RWPE2 (cell line): ENCODE data around the gene CDK8.

Experiments used
- ATAC-seq: fragments of 200-7000 bp; cut with Tn5 transposase; 3 replicates; pipeline ENCODE4 v1.9.1; 2021; ENCODE audit warnings: low read depth
- DNase-seq: peaks from one replicate; pipeline ENCODE4 v3.0.0-alpha.2; 2020; ENCODE audit warnings: low spot score
- H3K27ac ChIP-seq: fragments of 450-650 bp; 2 replicates; pipeline ENCODE4 v1.5.1; 2017; ENCODE audit warnings: mild to moderate bottlenecking; ENCODE audit not compliant: poor library complexity, severe bottlenecking
- H3K27me3 ChIP-seq: fragments of 250-450 bp; sonication (Bioruptor Pico); 2 replicates; pipeline ENCODE4 v1.5.1; 2021; ENCODE audit warnings: mild to moderate bottlenecking, moderate library complexity; ENCODE audit not compliant: insufficient read depth, poor library complexity, severe bottlenecking
- H3K36me3 ChIP-seq: fragments of 250-450 bp; sonication (Bioruptor Pico); 2 replicates; pipeline ENCODE4 v1.5.1; 2020; ENCODE audit warnings: low read depth, mild to moderate bottlenecking, moderate library complexity
- H3K4me1 ChIP-seq: fragments of 250-450 bp; sonication (Bioruptor Pico); 2 replicates; pipeline ENCODE4 v1.5.1; 2021; ENCODE audit warnings: mild to moderate bottlenecking, moderate library complexity; ENCODE audit not compliant: insufficient read depth, poor library complexity, severe bottlenecking
- H3K4me3 ChIP-seq: fragments of 250-450 bp; sonication (Bioruptor Pico); 2 replicates; pipeline ENCODE4 v1.5.1; 2021; ENCODE audit warnings: mild to moderate bottlenecking, moderate library complexity; ENCODE audit not compliant: severe bottlenecking
- H3K9me3 ChIP-seq: fragments of 250-450 bp; sonication (Bioruptor Pico); 2 replicates; pipeline ENCODE4 v1.5.1; 2021; ENCODE audit warnings: mild to moderate bottlenecking, moderate library complexity; ENCODE audit not compliant: severe bottlenecking
- TF ChIP-seq, protein P1 (sequence below): fragments of 450-650 bp; IDR thresholded peaks from one replicate; pipeline ENCODE4 v1.5.1; 2017; ENCODE audit warnings: mild to moderate bottlenecking, moderate library complexity; ENCODE audit not compliant: poor library complexity, severe bottlenecking

CDK8 gene

GRCh38 chr13:26386026-26386425 lies 132.1 kb downstream of the CDK8 start:
- no peaks in the 10 kb centered on the region for H3K27me3 ChIP-seq
- no peak for ATAC-seq

GRCh38 chr13:26390203-26390602 lies 136.3 kb downstream of the CDK8 start:
- Histone ChIP-seq H3K4me1 (no peaks in the 10 kb centered on the region), H3K27ac (no peak overlapping the region), H3K4me3 (no peak overlapping the region), H3K36me3 (peaks cover 6% of the 10 kb centered on the region; the same call in 1 of the 2 replicates), H3K9me3 (no peaks in the 10 kb centered on the region), H3K27me3 (no peaks in the 10 kb centered on the region)
- no peak for ATAC-seq
- DNase-seq, result no peak
- TF ChIP-seq, protein P1, sequence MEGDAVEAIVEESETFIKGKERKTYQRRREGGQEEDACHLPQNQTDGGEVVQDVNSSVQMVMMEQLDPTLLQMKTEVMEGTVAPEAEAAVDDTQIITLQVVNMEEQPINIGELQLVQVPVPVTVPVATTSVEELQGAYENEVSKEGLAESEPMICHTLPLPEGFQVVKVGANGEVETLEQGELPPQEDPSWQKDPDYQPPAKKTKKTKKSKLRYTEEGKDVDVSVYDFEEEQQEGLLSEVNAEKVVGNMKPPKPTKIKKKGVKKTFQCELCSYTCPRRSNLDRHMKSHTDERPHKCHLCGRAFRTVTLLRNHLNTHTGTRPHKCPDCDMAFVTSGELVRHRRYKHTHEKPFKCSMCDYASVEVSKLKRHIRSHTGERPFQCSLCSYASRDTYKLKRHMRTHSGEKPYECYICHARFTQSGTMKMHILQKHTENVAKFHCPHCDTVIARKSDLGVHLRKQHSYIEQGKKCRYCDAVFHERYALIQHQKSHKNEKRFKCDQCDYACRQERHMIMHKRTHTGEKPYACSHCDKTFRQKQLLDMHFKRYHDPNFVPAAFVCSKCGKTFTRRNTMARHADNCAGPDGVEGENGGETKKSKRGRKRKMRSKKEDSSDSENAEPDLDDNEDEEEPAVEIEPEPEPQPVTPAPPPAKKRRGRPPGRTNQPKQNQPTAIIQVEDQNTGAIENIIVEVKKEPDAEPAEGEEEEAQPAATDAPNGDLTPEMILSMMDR, result no peak

More at GRCh38 chr13:26386026-26386425, 132.1 kb downstream of the CDK8 start:
- no peak overlapping the region for H3K27ac ChIP-seq
- H3K36me3 ChIP-seq, result peaks cover 8% of the 10 kb centered on the region; the same call in 1 of the 2 replicates
- TF ChIP-seq, protein P1, result no peak
- H3K9me3 ChIP-seq, result no peaks in the 10 kb centered on the region
- no peaks in the 10 kb centered on the region for H3K4me1 ChIP-seq
- no peak overlapping the region for H3K4me3 ChIP-seq
- no peak for DNase-seq

DNA sequence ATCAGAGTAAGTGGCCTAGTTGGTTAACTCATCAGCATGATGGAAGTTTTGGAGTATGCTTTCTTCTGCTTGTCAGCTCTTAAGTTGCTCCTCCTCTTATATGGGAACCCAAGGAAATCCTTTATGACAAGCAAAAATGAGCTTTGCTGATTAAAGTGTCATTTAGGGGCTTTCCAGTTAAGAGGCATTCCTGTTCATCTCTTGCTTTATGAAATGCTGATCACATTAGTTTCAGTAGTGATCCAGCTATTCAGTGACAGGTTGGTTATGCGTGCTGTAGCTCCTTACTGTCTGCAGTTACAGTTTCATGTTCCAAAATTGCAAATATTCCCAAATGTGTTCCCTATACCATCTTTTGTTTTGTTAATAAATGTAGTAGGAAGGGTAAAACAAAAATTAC lies 146.6 kb downstream of the CDK8 start:
- H3K9me3 ChIP-seq, result no peaks in the 10 kb centered on the region
- peaks cover 9% of the 10 kb centered on the region; the same call in 1 of the 2 replicates for H3K36me3 ChIP-seq
- ATAC-seq (no peak), DNase-seq (no peak)
- no peaks in the 10 kb centered on the region for H3K4me1 ChIP-seq
- no peaks in the 10 kb centered on the region for H3K27me3 ChIP-seq
- H3K27ac ChIP-seq, result no peak overlapping the region
- TF ChIP-seq, protein P1, result no peak
- no peak overlapping the region for H3K4me3 ChIP-seq

GRCh38 chr13:26401069-26401468 lies 147.1 kb downstream of the CDK8 start:
- Histone ChIP-seq H3K4me3 (no peak overlapping the region), H3K4me1 (no peaks in the 10 kb centered on the region), H3K27ac (no peak overlapping the region), H3K9me3 (no peaks in the 10 kb centered on the region), H3K27me3 (no peaks in the 10 kb centered on the region), H3K36me3 (peaks cover 9% of the 10 kb centered on the region; the same call in 1 of the 2 replicates)
- TF ChIP-seq, protein P1, result no peak
- DNase-seq (no peak), ATAC-seq (no peak)

DNA sequence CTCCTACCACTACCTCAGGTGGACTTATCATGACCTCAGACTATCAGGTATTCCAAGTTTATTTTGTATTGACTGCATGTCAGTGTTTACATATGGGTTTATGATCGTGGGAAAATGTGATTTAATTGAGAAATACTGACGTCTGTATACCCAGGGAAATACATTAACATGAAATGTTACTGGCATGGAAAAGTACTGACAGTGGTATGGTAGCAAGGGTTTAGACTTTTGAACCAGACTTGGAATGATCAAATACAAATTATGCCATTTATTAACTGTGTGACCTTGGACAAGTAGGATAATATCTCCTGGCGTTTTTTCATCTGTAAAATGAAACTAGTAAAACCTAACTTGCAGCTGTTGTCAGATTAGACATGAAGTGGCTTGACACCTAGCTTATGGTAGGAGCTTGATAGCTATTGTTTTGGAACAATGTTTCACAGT lies 147.7 kb downstream of the CDK8 start:
- no peak for ATAC-seq
- Histone ChIP-seq H3K9me3 (no peaks in the 10 kb centered on the region), H3K4me1 (no peaks in the 10 kb centered on the region), H3K4me3 (no peak overlapping the region), H3K27ac (no peak overlapping the region), H3K36me3 (peaks cover 9% of the 10 kb centered on the region; the same call in 1 of the 2 replicates), H3K27me3 (no peaks in the 10 kb centered on the region)
- TF ChIP-seq, protein P1, result no peak
- DNase-seq, result no peak
